Keratinocyte (primary cell): Measurements from ENCODE around the gene CAPN14.

Experiments used
- EZH2 ChIP-seq: IDR thresholded peaks from one replicate; pipeline ENCODE4 v1.6.1; 2012; ENCODE audit warnings: inconsistent platforms, mild to moderate bottlenecking, low read length, moderate library complexity
- TF ChIP-seq, protein P1 (sequence below), 3 experiments: IDR thresholded peaks in 1 of 3; conservative IDR thresholded peaks in 1 of 3; optimal IDR thresholded peaks in 1 of 3; 2 replicates in 2 of 3; 3 replicates in 1 of 3; pipeline versions ENCODE3 to v1.5.1; 2011; ENCODE audit warnings: low read length in 3 of 3, mild to moderate bottlenecking in 3 of 3, moderate library complexity in 2 of 3, control low read depth in 1 of 3, inconsistent platforms in 1 of 3; ENCODE audit not compliant: insufficient read depth in 2 of 3; ENCODE audit errors: extremely low read depth in 1 of 3

- TF ChIP-seq, protein P1, sequence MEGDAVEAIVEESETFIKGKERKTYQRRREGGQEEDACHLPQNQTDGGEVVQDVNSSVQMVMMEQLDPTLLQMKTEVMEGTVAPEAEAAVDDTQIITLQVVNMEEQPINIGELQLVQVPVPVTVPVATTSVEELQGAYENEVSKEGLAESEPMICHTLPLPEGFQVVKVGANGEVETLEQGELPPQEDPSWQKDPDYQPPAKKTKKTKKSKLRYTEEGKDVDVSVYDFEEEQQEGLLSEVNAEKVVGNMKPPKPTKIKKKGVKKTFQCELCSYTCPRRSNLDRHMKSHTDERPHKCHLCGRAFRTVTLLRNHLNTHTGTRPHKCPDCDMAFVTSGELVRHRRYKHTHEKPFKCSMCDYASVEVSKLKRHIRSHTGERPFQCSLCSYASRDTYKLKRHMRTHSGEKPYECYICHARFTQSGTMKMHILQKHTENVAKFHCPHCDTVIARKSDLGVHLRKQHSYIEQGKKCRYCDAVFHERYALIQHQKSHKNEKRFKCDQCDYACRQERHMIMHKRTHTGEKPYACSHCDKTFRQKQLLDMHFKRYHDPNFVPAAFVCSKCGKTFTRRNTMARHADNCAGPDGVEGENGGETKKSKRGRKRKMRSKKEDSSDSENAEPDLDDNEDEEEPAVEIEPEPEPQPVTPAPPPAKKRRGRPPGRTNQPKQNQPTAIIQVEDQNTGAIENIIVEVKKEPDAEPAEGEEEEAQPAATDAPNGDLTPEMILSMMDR (optimal IDR thresholded peaks at IDR 0.05 in 1 of 3, IDR thresholded peaks at IDR 0.05 in 1 of 3, conservative IDR thresholded peaks at IDR 0.05 in 1 of 3; ENCODE audit: extremely low read depth in 1 of 3, insufficient read depth in 2 of 3, low read length in 3 of 3): no peak
- no peak for TF ChIP-seq EZH2
Measured at GRCh38 chr2:31214444-31214915, 2.8 kb downstream of the CAPN14 start.
